ENCODE results near the gene GPR84. TPM values are rescaled to one million over a fixed set of nuclear protein-coding genes. Genes with fewer than 3 reads are reported as not detected.
A peak's percentile ranks its signal among the peaks of the same experiment; 100 is the strongest.

GPR84 gene
- total RNA-seq, 1 donor from 2014 or later = not detected

GRCh38 chr12:54379398-54380201 lies 15.3 kb upstream of the GPR84 start:
- Mint-ChIP-seq H3K36me3 (ENCODE audit: low read depth, unreplicated experiment) (peaks cover 16% of the 10 kb centered on the region), H3K4me3 (ENCODE audit: unreplicated experiment) (peak overlapping the region; percentile 78), H3K27me3 (ENCODE audit: low read depth, unreplicated experiment) (peaks cover 6% of the 10 kb centered on the region), H3K4me1 (ENCODE audit: low read depth, unreplicated experiment) (peaks cover 26% of the 10 kb centered on the region), H3K27ac (ENCODE audit: unreplicated experiment) (peak overlapping the region; percentile 43), H3K9me3 (ENCODE audit: unreplicated experiment) (peaks cover 3% of the 10 kb centered on the region)
- Histone ChIP-seq H3K9me3 (ENCODE audit: insufficient read depth, low read depth, low read length) (no peaks in the 10 kb centered on the region), H3K27me3 (ENCODE audit: insufficient read depth, low read length) (no peaks in the 10 kb centered on the region), H3K4me1 (ENCODE audit: insufficient read depth, low read length) (peaks cover 21% of the 10 kb centered on the region), H3K36me3 (ENCODE audit: insufficient read depth, low read length) (no peaks in the 10 kb centered on the region), H3K79me2 (ENCODE audit: insufficient read depth, low read length) (no peaks in the 10 kb centered on the region), H4K20me1 (ENCODE audit: insufficient read depth, low read length) (peaks cover 4% of the 10 kb centered on the region), H3K27ac (ENCODE audit: low read depth, low read length) (no peak overlapping the region), H3K4me3 (ENCODE audit: insufficient read depth, low read depth, low read length) (peak overlapping the region; percentile 47), H3K9ac (ENCODE audit: low read length) (peak overlapping the region; percentile 68), H3K4me2 (ENCODE audit: low read length) (peak overlapping the region; percentile 96), H2AFZ (ENCODE audit: low read depth, low read length) (peak overlapping the region; percentile 66)
- TF ChIP-seq CTCF (IDR thresholded peaks at IDR 0.05; ENCODE audit: insufficient read depth, low read depth, low read length) = peak; percentile 100
- TF ChIP-seq EZH2 (IDR thresholded peaks at IDR 0.05; ENCODE audit: insufficient read depth, low read length) = no peak
- FAIRE-seq = no peak
- peak; percentile 51 for DNase-seq (ENCODE audit: low read depth)

GRCh38 chr12:54378796-54379397 lies 14.6 kb upstream of the GPR84 start:
- peak overlapping the region; percentile 66 for H2AFZ ChIP-seq (ENCODE audit: low read depth, low read length)
- Mint-ChIP-seq H3K4me3 (ENCODE audit: unreplicated experiment) (peak overlapping the region; percentile 78), H3K27ac (ENCODE audit: unreplicated experiment) (no peak overlapping the region), H3K36me3 (ENCODE audit: low read depth, unreplicated experiment) (peaks cover 14% of the 10 kb centered on the region), H3K27me3 (ENCODE audit: low read depth, unreplicated experiment) (peaks cover 6% of the 10 kb centered on the region), H3K4me1 (ENCODE audit: low read depth, unreplicated experiment) (peaks cover 26% of the 10 kb centered on the region), H3K9me3 (ENCODE audit: unreplicated experiment) (peaks cover 3% of the 10 kb centered on the region)
- no peaks in the 10 kb centered on the region for H3K27me3 ChIP-seq (ENCODE audit: insufficient read depth, low read length)
- H3K4me1 ChIP-seq (ENCODE audit: insufficient read depth, low read length) = peaks cover 28% of the 10 kb centered on the region
- peak overlapping the region; percentile 47 for H3K4me3 ChIP-seq (ENCODE audit: insufficient read depth, low read depth, low read length)
- TF ChIP-seq EZH2 (IDR thresholded peaks at IDR 0.05; ENCODE audit: insufficient read depth, low read length) = no peak
- no peak for TF ChIP-seq CTCF (IDR thresholded peaks at IDR 0.05; ENCODE audit: insufficient read depth, low read depth, low read length)
- no peaks in the 10 kb centered on the region for H3K9me3 ChIP-seq (ENCODE audit: insufficient read depth, low read depth, low read length)
- H3K4me2 ChIP-seq (ENCODE audit: low read length) = peak overlapping the region; percentile 96
- H3K27ac ChIP-seq (ENCODE audit: low read depth, low read length) = no peak overlapping the region
- H3K79me2 ChIP-seq (ENCODE audit: insufficient read depth, low read length) = no peaks in the 10 kb centered on the region
- peaks cover 4% of the 10 kb centered on the region for H4K20me1 ChIP-seq (ENCODE audit: insufficient read depth, low read length)
- no peaks in the 10 kb centered on the region for H3K36me3 ChIP-seq (ENCODE audit: insufficient read depth, low read length)
- DNase-seq (ENCODE audit: low read depth) = no peak
- peak overlapping the region; percentile 68 for H3K9ac ChIP-seq (ENCODE audit: low read length)
- no peak for FAIRE-seq
